SIG-M5 treated with dmso at 0.1 percent for 504 hours (cell line): ENCODE measurements around the gene MATN1.

Experiments
- DNase-seq: peaks from one replicate; lab custom pipeline; 2025; ENCODE audit not compliant: unreplicated experiment; lab: John Stamatoyannopoulos, UW

The MATN1 gene

GRCh38 chr1:30665216-30666010 is 58.0 kb downstream of the MATN1 start:
- no peak for DNase-seq

- DNase-seq: no peak
Observed at GRCh38 chr1:30664103-30664755, 59.2 kb downstream of the MATN1 start.

- DNase-seq: no peak
Observed at GRCh38 chr1:30663596-30664091, 59.7 kb downstream of the MATN1 start.

- DNase-seq: no peak
Observed at GRCh38 chr1:30662291-30662840, 61.0 kb downstream of the MATN1 start.

DNA sequence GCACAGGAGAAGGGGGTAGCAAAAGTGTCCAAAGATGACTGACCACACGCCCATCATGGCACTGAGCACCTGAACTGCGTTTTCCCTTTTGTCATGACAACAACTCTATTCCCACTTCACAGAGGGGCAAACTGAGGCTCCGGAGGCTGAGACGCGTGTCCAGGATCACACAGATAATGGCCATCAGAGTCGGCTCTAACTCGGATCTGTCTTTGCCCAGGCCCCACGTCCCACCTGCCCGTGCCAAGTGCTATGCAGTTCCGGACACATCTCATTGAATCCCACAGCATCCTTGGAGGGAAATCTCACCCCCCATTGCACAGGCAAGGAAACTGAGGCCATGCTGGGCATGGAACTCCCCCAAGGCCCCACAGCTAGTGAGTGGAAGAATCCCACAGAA is 62.1 kb downstream of the MATN1 start:
- DNase-seq: no peak
